Measurements from ENCODE around the gene DDX43.
"Not testable (repeated sequence)": the region's sequence is repeated elsewhere in the genome, so short reads cannot be mapped to it uniquely, and the experiment has no call there.

The DDX43 gene

DNA sequence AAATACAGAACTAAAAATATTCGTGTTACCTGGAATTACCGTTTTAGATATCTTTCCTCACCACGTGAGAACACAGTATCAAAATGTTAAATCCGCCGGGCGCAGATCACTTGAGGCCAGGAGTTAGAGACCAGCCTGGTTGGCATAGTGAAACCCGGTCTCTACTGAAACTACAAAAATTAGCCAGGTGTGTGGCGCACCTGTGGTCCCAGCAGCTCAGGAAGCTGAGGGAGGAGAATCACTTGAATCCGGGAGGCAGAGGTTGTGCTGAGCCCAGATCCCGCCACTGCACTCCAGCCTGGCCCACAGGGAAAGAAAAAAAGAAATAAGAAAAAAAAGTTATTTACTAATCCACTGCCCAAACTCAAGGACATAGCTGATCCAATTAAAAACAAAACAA lies 4.8 kb upstream of the DDX43 start:
- no peak for DNase-seq

DNA sequence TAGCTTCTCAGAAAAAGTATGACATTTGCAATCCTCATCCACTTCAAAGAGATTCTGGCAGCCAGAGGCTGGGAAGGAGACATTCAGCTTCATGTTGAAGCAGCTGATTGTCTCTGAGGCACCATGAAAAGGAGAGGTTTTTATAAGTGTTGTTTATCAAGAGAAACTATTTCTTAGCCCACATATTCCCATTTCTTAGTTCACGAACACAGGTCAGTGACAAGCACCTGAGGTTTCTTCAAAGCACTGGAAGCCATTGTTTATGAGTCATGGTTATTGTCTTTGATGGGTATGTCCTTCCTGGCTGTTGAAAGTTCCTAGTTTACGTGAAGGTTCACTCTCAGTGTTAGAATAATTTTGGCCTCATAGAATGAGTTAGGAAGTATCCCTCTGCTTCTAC lies 3.0 kb upstream of the DDX43 start:
- peak in 1 of 2 donors; percentile 28 for DNase-seq

- DNase-seq, result not testable (repeated sequence)
Observed at GRCh38 chr6:73392188-73392587, 2.4 kb upstream of the DDX43 start.

- DNase-seq, result no peak
Observed at GRCh38 chr6:73393278-73393677, 1.4 kb upstream of the DDX43 start.

DNA sequence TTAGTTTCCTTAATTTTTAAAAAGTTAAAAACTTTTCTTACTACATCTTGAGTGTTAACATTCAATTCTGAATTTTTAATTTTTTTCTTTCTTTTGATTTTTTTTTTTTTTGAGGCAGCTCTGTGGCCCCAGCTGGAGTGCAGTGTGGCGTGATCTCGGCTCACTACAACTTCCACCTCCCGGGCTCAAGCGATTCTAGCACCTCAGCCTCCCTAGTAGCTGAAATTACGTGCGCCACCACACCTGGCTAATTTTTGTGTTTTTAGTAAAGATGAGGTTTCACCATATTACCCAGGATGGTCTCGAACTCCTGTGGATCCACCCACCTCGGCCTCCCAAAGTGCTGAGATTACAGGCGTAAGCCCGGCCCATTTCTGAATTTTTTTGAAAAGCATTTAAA lies 1.2 kb downstream of the DDX43 start:
- no peak for DNase-seq

DNA sequence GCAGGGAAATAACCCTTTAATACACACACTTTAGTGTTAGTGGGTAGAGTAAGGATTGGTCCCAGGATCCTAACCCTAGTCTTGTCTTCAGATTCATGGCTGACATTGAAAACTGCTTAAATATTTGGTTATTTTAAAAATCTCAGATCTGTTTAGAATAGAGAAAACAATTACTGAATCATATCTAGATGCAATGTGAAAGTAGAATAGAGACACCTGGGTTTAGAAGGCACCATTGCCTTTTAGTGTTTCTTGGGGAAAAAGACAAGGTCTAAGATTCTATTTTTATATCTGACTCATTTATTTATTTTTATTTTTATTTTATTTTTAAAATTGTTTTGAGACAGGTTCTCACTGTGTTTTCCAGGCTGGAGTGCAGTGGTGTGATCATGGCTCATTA lies 6.0 kb downstream of the DDX43 start:
- no peak for DNase-seq

- DNase-seq, result no peak
Observed at GRCh38 chr6:73409395-73409794, 14.8 kb downstream of the DDX43 start.

DNA sequence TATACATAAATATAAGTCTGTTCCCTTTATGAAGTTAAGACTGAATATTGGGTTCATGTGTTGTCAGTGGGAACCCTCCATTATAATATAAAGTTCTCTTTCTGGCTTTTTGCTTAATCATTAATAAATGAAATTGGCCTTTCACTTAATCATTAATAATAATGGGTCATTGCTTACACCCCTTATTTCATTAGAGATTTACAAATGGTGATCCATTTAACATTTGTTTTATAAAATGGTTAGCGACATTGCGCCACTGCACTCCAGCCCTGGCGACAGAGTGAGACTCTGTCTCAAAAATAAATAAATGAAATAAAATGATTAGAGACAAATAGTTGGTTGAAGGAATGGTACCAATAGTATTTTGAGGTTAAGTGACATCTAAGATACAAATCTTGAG lies 18.5 kb downstream of the DDX43 start:
- no peak for DNase-seq

- no peak for DNase-seq
Observed at GRCh38 chr6:73418081-73418741, 23.6 kb downstream of the DDX43 start.

DNA sequence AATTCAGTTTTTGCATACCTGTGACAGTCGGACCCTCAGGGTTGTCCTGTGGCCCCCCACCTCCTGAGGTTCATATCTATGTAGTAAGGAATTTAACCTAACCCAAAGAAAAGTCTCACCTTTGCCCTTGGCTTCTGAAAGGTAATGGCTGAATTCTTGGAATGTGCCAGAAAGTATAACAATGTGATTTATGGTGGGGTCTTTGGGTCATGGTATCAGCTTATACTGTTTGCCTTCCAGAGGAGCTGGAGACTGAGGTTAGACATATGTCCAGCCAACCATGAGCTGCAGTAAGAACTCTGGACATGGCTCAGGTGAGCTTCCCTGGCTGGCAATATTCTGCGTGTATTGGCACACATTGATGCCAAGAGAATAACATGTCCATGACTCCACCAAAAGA lies 26.9 kb downstream of the DDX43 start:
- DNase-seq, result no peak

- no peak for DNase-seq
Observed at GRCh38 chr6:73435236-73435635, 40.6 kb downstream of the DDX43 start.

GRCh38 chr6:73443555-73443954 lies 48.9 kb downstream of the DDX43 start:
- DNase-seq, result no peak

DNA sequence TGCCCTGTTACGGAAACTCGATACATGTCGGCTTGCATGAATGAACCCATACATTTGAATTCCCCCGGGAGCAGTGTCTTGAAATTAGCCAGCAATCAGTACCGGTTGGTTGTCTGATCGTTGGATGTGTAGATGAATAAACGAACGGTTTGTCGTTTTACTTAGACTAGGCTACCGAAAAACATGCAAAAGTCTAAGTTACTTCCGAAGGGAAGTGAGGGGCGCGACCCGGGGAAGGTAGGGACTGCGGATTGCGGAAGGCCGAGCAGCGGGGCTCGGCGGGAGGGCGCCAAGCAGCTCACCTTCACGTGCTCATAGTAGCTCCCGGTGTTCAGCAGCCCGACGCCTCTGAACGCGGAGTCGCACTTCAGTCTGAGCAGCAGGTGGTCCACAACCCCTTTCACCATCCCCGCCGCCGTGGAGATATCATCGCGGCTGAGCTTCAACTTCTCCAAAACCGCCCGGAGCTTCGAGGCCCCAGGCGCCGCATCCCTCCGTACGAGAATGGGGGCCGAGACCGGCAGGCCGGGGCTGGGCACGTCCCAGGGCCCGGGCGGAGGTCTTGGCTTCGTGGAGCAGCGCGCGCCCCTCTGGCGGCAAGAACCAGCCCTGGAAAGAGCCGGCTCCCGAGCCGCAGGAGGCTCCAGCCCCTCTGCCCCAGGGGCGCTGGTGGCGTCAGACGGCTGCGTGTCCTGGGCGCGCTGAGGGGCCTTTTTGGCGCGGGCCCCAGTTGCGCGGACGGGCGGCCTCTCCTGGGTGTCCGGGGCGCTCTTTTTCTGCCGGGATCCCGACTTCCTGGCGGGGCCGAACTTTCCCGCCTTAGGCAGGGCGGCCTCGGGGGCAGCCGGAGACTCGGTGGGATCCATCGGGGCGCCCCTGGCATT lies 56.8 kb downstream of the DDX43 start:
- peak; percentile 45 for DNase-seq

DNA sequence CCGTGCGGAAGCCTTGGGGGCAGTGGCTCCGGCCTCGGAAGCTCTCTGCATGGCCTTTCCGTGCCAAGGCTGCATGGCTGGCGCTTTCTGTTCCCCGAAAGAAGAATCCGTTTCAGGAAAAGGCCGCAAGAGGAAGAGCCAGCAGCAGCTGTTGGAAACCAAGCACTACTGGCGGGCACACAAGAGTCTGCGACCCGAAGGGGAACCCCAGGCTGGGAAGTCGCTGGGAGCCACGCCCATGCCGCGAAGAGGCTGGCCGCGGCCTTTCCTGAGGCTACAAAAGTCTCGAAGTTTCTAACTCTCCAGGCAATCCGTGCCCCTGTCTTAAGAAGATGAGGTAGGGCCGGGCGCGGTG lies 57.5 kb downstream of the DDX43 start, which contains the start of gene CGAS:
TSS of gene CGAS (minus strand) at position 191 of the 355 bp plus-strand sequence. CDS start at position 75, 116 bp downstream.
- DNase-seq, result peak; percentile 84 to 85

GRCh38 chr6:73455865-73456629 lies 61.4 kb downstream of the DDX43 start:
- no peak for DNase-seq

GRCh38 chr6:73459474-73459873 lies 64.8 kb downstream of the DDX43 start:
- DNase-seq, result not testable (repeated sequence)

- DNase-seq, result no peak
Observed at GRCh38 chr6:73460056-73460455, 65.4 kb downstream of the DDX43 start.

GRCh38 chr6:73461537-73462350 lies 67.1 kb downstream of the DDX43 start, which contains the start of gene MTO1:
Gene MTO1, plus strand, starts transcription at chr6:73461737. Its CDS starts 118 bp downstream, at chr6:73461855.
- DNase-seq, result peak; percentile 87
